ENCODE results near the gene MSMP.

The MSMP gene

GRCh38 chr9:35741740-35742139, 12.3 kb downstream of the MSMP start:
- peaks cover 94% of the 10 kb centered on the region for H3K36me3 Mint-ChIP-seq (ENCODE audit: low read depth)
- no peak for DNase-seq
- H3K9me3 Mint-ChIP-seq = no peaks in the 10 kb centered on the region
- H3K27me3 Mint-ChIP-seq = no peaks in the 10 kb centered on the region
- peaks cover 32% of the 10 kb centered on the region for H3K4me1 Mint-ChIP-seq (ENCODE audit: low read depth)
- H3K4me3 Mint-ChIP-seq = no peak overlapping the region
- peak overlapping the region; percentile 10 for H3K27ac Mint-ChIP-seq

GRCh38 chr9:35740243-35740642, 13.8 kb downstream of the MSMP start:
- Mint-ChIP-seq H3K36me3 (ENCODE audit: low read depth) (peaks cover 96% of the 10 kb centered on the region), H3K4me1 (ENCODE audit: low read depth) (peaks cover 22% of the 10 kb centered on the region), H3K27ac (no peak overlapping the region), H3K27me3 (no peaks in the 10 kb centered on the region), H3K9me3 (no peaks in the 10 kb centered on the region), H3K4me3 (no peak overlapping the region)
- no peak for DNase-seq

DNA sequence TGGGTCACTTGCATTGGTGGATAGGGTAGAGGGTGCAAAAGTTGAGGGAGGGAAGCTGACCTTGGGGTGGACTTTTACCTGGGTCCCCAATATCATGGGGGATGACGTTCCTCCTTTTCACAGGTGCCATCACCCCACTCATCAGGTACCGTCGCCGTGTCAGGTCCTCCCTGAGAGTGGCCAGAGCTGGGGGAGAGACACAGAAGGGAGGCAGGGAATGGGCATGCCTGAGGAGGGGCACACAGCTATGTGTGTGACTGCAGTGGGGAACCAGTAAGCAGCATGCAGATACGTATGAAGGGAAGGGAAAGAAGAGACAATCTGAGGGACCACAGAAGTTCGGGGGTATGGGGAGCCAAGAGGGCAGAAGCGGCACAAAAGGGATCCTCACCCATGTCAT, 15.2 kb downstream of the MSMP start:
- H3K36me3 Mint-ChIP-seq (ENCODE audit: low read depth) = peaks cover 99% of the 10 kb centered on the region

GRCh38 chr9:35738186-35738585, 15.9 kb downstream of the MSMP start:
- peaks cover 32% of the 10 kb centered on the region for H3K4me1 Mint-ChIP-seq (ENCODE audit: low read depth)
- H3K27me3 Mint-ChIP-seq = no peaks in the 10 kb centered on the region
- DNase-seq = no peak
- H3K9me3 Mint-ChIP-seq = no peaks in the 10 kb centered on the region
- no peak overlapping the region for H3K27ac Mint-ChIP-seq
- no peak overlapping the region for H3K4me3 Mint-ChIP-seq
- H3K36me3 Mint-ChIP-seq (ENCODE audit: low read depth) = peaks cover 93% of the 10 kb centered on the region

More for the DNA sequence above, 15.2 kb downstream of the MSMP start:
- no peaks in the 10 kb centered on the region for H3K27me3 Mint-ChIP-seq
- no peaks in the 10 kb centered on the region for H3K9me3 Mint-ChIP-seq
- peaks cover 27% of the 10 kb centered on the region for H3K4me1 Mint-ChIP-seq (ENCODE audit: low read depth)
- no peak overlapping the region for H3K4me3 Mint-ChIP-seq
- H3K27ac Mint-ChIP-seq = peak overlapping the region; percentile 57
- DNase-seq = no peak

GRCh38 chr9:35737143-35737542, 16.9 kb downstream of the MSMP start:
- Mint-ChIP-seq H3K4me3 (no peak overlapping the region), H3K9me3 (no peaks in the 10 kb centered on the region), H3K27me3 (no peaks in the 10 kb centered on the region), H3K36me3 (ENCODE audit: low read depth) (peaks cover 92% of the 10 kb centered on the region), H3K27ac (no peak overlapping the region), H3K4me1 (ENCODE audit: low read depth) (peaks cover 32% of the 10 kb centered on the region)
- no peak for DNase-seq

DNA sequence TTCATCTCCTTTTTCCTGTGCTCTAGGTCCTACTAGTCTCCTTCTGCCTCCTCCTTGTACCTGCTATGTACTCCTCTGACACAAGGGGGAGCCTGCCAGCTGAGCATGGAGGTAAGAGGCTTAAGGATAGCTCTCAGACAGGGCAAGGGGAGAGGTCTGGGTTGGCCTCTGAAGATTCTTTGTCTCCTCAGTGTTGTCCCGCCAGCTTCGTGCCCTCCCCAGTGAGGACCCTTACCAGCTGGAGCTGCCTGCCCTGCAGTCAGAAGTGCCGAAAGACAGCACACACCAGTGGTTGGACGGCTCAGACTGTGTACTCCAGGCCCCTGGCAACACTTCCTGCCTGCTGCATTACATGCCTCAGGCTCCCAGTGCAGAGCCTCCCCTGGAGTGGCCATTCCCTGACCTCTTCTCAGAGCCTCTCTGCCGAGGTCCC, 17.9 kb downstream of the MSMP start:
- DNase-seq = peak; percentile 68
- no peak overlapping the region for H3K27ac Mint-ChIP-seq
- no peaks in the 10 kb centered on the region for H3K27me3 Mint-ChIP-seq
- peaks cover 24% of the 10 kb centered on the region for H3K4me1 Mint-ChIP-seq (ENCODE audit: low read depth)
- no peaks in the 10 kb centered on the region for H3K9me3 Mint-ChIP-seq
- H3K36me3 Mint-ChIP-seq (ENCODE audit: low read depth) = peaks cover 90% of the 10 kb centered on the region
- H3K4me3 Mint-ChIP-seq = no peak overlapping the region

DNA sequence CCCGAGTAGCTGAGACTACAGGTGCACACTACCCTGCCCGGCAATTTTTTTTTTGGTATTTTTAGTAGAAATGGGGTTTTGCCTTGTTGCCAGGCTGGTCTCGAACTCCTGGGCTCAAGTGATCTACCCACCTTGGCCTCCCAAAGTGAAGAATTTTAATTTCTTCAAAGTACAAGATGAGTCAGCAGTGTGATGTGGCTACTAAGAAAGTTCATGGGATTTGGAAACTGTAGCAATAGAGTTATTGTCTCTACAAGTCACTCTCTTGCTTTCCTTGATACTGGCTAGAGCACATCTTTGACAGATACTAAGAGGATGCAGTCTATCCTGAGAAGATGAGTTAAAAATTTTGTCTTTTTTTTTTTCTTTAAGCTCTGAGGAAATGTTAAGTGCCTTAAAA, 20.0 kb downstream of the MSMP start:
- Mint-ChIP-seq H3K4me3 (peak overlapping the region; percentile 19), H3K27me3 (no peaks in the 10 kb centered on the region), H3K36me3 (ENCODE audit: low read depth) (peaks cover 77% of the 10 kb centered on the region), H3K27ac (peak overlapping the region; percentile 76), H3K9me3 (no peaks in the 10 kb centered on the region), H3K4me1 (ENCODE audit: low read depth) (peaks cover 24% of the 10 kb centered on the region)
- no peak for DNase-seq

- DNase-seq = peak; percentile 42
- Mint-ChIP-seq H3K4me3 (no peak overlapping the region), H3K4me1 (ENCODE audit: low read depth) (peaks cover 24% of the 10 kb centered on the region), H3K9me3 (no peaks in the 10 kb centered on the region), H3K27ac (peak overlapping the region; percentile 98), H3K27me3 (no peaks in the 10 kb centered on the region), H3K36me3 (ENCODE audit: low read depth) (peaks cover 66% of the 10 kb centered on the region)
Measured at GRCh38 chr9:35732800-35733541, 21.1 kb downstream of the MSMP start.

DNA sequence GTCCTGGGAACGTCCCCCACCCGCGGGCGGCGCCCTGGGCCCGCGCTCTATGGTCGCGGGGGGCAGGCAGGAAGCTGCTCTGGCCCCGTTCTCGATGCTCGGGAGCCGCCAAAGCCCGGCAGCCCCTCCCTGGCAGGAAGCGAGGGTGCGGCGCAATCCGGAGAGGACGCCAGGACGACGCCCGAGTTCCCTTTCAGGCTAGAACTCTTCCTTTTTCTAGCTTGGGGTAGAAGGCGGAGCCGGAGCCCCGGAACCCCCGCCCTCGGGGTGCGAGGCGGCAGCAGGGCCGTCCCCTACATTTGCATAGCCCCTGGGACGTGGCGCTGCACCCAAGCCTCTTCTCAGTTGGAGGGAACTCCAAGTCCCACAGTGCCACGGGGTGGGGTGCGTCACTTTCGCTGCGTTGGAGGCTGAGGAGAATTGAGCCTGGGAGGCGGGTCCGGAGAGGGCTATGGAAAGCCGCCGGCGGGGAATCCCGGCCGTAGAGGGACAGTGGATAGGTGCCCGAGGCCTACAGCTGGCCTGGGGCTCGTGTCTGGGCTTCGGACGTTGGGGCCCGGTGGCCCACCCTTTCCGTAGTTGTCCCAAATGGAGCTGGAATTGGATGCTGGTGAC, 21.8 kb downstream of the MSMP start, which contains the start of the genes CREB3 and TLN1:
Gene CREB3 (plus strand): TSS at position 482 of the 615 bp plus-strand sequence. CDS start 107 bp downstream, at position 589.
Gene TLN1 (minus strand): TSS at position 11 of the 615 bp plus-strand sequence. CDS start 6,501 bp downstream, outside the sequence.
- no peaks in the 10 kb centered on the region for H3K27me3 Mint-ChIP-seq
- peak within 1 kb of the TSS; percentile 98 for H3K27ac Mint-ChIP-seq
- H3K4me1 Mint-ChIP-seq (ENCODE audit: low read depth) = peaks cover 24% of the 10 kb centered on the region
- H3K36me3 Mint-ChIP-seq (ENCODE audit: low read depth) = peaks cover 59% of the 10 kb centered on the region
- H3K4me3 Mint-ChIP-seq = no peak within 1 kb of the TSS
- no peaks in the 10 kb centered on the region for H3K9me3 Mint-ChIP-seq
- peak; percentile 97 for DNase-seq

GRCh38 chr9:35731415-35732184, 22.5 kb downstream of the MSMP start:
- peaks cover 58% of the 10 kb centered on the region for H3K36me3 Mint-ChIP-seq (ENCODE audit: low read depth)
- peak overlapping the region; percentile 98 for H3K27ac Mint-ChIP-seq
- H3K4me1 Mint-ChIP-seq (ENCODE audit: low read depth) = peaks cover 24% of the 10 kb centered on the region
- H3K9me3 Mint-ChIP-seq = no peaks in the 10 kb centered on the region
- DNase-seq = no peak
- no peak overlapping the region for H3K4me3 Mint-ChIP-seq
- no peaks in the 10 kb centered on the region for H3K27me3 Mint-ChIP-seq

DNA sequence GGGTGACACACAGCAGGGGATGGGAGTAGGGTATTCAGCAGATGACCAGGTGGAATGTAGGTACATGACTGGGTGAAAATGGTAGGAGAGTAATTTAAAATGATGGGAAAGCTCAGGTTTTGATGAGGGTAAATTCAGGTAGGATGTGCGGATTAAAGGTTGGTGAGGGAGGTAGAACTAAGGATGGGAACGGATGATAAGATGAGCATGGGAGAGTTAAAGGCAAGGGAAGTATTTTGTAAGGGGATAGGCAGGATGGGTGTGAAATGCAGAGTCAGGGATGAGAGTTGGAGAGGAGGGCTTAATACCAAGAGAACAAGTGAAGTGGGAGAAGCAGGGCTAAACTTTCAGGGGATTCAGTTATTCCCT, 23.6 kb downstream of the MSMP start:
- peaks cover 22% of the 10 kb centered on the region for H3K4me1 Mint-ChIP-seq (ENCODE audit: low read depth)
- peaks cover 57% of the 10 kb centered on the region for H3K36me3 Mint-ChIP-seq (ENCODE audit: low read depth)
- DNase-seq = no peak
- H3K9me3 Mint-ChIP-seq = no peaks in the 10 kb centered on the region
- H3K27me3 Mint-ChIP-seq = no peaks in the 10 kb centered on the region
- H3K27ac Mint-ChIP-seq = no peak overlapping the region
- no peak overlapping the region for H3K4me3 Mint-ChIP-seq

DNA sequence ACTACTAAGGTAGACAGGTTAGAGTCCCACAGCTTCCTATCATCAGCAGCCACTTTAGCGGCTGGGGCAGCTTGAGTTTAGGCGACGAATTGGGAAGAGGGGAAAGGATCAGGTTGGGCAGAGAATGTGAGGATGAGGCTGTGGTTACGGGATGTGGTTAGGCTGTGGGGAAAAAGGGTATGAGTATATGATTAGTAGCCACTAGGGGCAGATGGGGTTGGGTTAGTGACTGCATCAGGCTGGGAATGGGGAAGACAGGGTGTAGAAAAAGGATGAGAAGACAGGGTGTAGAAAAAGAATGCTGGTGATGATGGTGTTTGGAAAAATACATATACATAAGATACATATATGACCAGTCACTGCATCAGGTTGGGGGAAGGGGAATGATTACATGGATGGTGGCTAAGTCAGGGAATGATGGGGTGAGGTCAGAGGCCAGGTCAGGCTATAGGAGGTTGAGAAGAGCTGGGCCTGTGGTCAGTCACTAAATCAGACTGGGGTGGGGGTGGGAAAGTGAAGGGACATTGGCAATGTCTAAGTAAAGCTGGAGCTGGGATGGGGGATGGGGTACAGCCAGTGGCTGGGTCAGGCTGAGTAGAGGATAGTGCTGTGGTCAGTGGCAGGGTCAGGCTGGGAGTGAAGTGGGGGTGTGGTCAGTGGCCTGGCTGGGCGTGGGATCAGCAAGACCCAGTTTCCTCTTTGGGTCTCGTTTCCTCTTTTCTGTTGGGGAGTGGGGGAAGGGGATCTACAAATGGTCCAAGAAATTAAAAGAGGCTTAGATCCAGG, 24.2 kb downstream of the MSMP start:
- Mint-ChIP-seq H3K4me1 (ENCODE audit: low read depth) (peaks cover 20% of the 10 kb centered on the region), H3K27ac (no peak overlapping the region), H3K4me3 (no peak overlapping the region), H3K9me3 (no peaks in the 10 kb centered on the region), H3K27me3 (no peaks in the 10 kb centered on the region), H3K36me3 (ENCODE audit: low read depth) (peaks cover 57% of the 10 kb centered on the region)
- no peak for DNase-seq

DNA sequence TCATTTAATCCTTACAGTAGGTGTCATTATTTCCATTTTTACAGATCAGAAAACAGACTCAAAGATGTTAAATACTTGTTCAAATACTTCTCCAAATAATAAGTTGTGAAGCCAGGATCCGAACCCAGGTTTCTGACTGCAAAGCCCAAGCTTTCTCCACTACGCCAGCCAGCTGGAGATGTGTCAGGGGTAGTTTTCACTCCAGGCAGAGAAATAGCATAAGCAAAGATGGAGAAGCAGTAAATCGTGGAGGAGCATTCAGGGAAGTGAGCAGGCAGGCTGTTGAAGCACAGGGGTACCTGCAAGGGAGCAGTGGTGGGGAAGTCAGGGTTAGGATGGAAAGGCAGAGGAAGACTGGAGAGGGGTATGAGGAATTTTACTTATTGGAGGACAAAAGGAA, 25.0 kb downstream of the MSMP start:
- DNase-seq = no peak
- no peaks in the 10 kb centered on the region for H3K9me3 Mint-ChIP-seq
- H3K4me3 Mint-ChIP-seq = no peak overlapping the region
- no peaks in the 10 kb centered on the region for H3K27me3 Mint-ChIP-seq
- H3K27ac Mint-ChIP-seq = no peak overlapping the region
- peaks cover 57% of the 10 kb centered on the region for H3K36me3 Mint-ChIP-seq (ENCODE audit: low read depth)
- peaks cover 15% of the 10 kb centered on the region for H3K4me1 Mint-ChIP-seq (ENCODE audit: low read depth)

Measured in activated T-cell treated with anti-CD3 and anti-CD28 coated beads, Interleukin-2, amount 50 U/mL, for 24 hours (primary cell).